DOHH2 (cell line): ENCODE measurements around the gene SMURF1.

ENCODE experiments used
- H3F3A ChIP-seq: fragments of 200-600 bp; sonication (generic), shearing (Covaris generic); 2 replicates; pipeline ENCODE4 v1.6.0; 2016; ENCODE audit warnings: antibody characterized with exemption, mild to moderate bottlenecking; ENCODE audit not compliant: control insufficient read depth, insufficient read depth
- H3K27ac ChIP-seq: fragments of 200-600 bp; sonication (generic); 2 replicates; pipeline ENCODE4 v1.5.1; 2014; ENCODE audit warnings: low read depth, mild to moderate bottlenecking, low read length, moderate library complexity
- H3K27me3 ChIP-seq: fragments of 200-600 bp; sonication (generic); 2 replicates; pipeline ENCODE4 v1.6.1; 2014; ENCODE audit warnings: mild to moderate bottlenecking, low read length, mixed read lengths; ENCODE audit not compliant: control insufficient read depth
- H3K36me3 ChIP-seq: fragments of 200-600 bp; sonication (generic); 2 replicates; pipeline ENCODE4 v1.6.1; 2014; ENCODE audit warnings: mild to moderate bottlenecking, low read length, moderate library complexity, mixed read lengths; ENCODE audit not compliant: control insufficient read depth
- H3K4me1 ChIP-seq: fragments of 200-600 bp; sonication (generic); 2 replicates; pipeline ENCODE4 v1.6.1; 2014; ENCODE audit warnings: mild to moderate bottlenecking, low read length, mixed read lengths; ENCODE audit not compliant: control insufficient read depth
- H3K4me2 ChIP-seq: fragments of 200-600 bp; sonication (generic); 2 replicates; pipeline ENCODE4 v1.6.0; 2014; ENCODE audit warnings: mild to moderate bottlenecking, low read length, moderate library complexity
- H3K4me3 ChIP-seq: fragments of 200-600 bp; sonication (generic); 2 replicates; pipeline ENCODE4 v1.5.1; 2014; ENCODE audit warnings: mild to moderate bottlenecking, low read length, mixed read lengths
- H3K79me2 ChIP-seq: fragments of 200-600 bp; sonication (generic); 2 replicates; pipeline ENCODE4 v1.6.1; 2014; ENCODE audit warnings: mild to moderate bottlenecking, low read length, mixed read lengths; ENCODE audit not compliant: control insufficient read depth
- H3K9me2 ChIP-seq: fragments of 200-600 bp; sonication (generic); replicated peaks from 2 replicates; pipeline ENCODE4 v1.6.1; 2014; ENCODE audit warnings: mild to moderate bottlenecking, low read length, mixed read lengths; ENCODE audit not compliant: control insufficient read depth
- H3K9me3 ChIP-seq: fragments of 200-600 bp; sonication (generic); 2 replicates; pipeline ENCODE4 v1.6.1; 2014; ENCODE audit warnings: antibody characterized with exemption, low read length, mixed read lengths; ENCODE audit not compliant: control insufficient read depth, insufficient read depth
- H4K20me1 ChIP-seq: fragments of 200-600 bp; sonication (generic); 2 replicates; pipeline ENCODE4 v1.6.0; 2014; ENCODE audit warnings: low read depth, mild to moderate bottlenecking, antibody characterized with exemption, low read length, moderate library complexity; ENCODE audit not compliant: control insufficient read depth, insufficient read depth
- EZH2phosphoT487 ChIP-seq: fragments of 200-600 bp; sonication (generic); IDR thresholded peaks from 2 replicates; pipeline ENCODE4 v1.6.1; 2017; ENCODE audit warnings: borderline replicate concordance, mild to moderate bottlenecking, antibody characterized with exemption, low read length, moderate library complexity, mixed read lengths
- TF ChIP-seq, protein P1 (sequence below): fragments of 200-600 bp; sonication (generic); IDR thresholded peaks from one replicate; pipeline ENCODE4 v1.5.1; 2014; ENCODE audit warnings: antibody characterized with exemption, mild to moderate bottlenecking, low read depth, low read length; ENCODE audit not compliant: poor library complexity, severe bottlenecking

SMURF1 gene

DNA sequence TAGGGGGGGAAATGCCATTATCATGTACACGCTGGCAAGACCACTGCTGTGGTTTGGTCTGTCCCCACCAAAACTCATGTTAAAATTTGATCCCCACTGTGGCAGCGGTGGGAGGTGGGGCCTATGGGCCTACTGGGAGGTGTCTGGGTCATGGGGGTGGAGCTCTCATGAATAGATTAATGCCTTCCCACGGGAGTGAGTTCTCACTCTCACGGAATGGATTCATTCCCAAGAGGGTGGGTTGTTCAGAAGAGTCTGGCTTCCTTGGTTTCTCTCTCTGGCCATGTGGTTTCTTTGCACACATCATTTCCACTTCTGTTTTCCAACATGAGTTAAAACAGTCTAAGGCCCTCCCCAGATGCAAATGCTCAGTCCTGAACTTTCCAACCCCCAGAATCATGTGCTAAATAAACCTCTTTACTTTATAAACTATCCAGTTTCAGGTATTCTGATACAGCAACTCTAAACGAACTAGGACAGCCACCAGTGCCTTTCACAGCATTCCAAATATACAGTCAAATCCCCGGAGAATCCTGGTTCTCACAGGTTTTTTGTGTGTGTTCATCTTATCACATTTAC is 44.3 kb downstream of the SMURF1 start:
- no peaks in the 10 kb centered on the region for H3K36me3 ChIP-seq
- no peaks in the 10 kb centered on the region for H3K9me3 ChIP-seq
- H3K4me2 ChIP-seq: no peak overlapping the region
- no peak overlapping the region for H3K4me3 ChIP-seq
- peaks cover 3% of the 10 kb centered on the region; the same call in 1 of the 2 replicates for H3F3A ChIP-seq
- H4K20me1 ChIP-seq: peaks cover 9% of the 10 kb centered on the region; the same call in 1 of the 2 replicates
- no peaks in the 10 kb centered on the region for H3K9me2 ChIP-seq
- TF ChIP-seq, protein P1, sequence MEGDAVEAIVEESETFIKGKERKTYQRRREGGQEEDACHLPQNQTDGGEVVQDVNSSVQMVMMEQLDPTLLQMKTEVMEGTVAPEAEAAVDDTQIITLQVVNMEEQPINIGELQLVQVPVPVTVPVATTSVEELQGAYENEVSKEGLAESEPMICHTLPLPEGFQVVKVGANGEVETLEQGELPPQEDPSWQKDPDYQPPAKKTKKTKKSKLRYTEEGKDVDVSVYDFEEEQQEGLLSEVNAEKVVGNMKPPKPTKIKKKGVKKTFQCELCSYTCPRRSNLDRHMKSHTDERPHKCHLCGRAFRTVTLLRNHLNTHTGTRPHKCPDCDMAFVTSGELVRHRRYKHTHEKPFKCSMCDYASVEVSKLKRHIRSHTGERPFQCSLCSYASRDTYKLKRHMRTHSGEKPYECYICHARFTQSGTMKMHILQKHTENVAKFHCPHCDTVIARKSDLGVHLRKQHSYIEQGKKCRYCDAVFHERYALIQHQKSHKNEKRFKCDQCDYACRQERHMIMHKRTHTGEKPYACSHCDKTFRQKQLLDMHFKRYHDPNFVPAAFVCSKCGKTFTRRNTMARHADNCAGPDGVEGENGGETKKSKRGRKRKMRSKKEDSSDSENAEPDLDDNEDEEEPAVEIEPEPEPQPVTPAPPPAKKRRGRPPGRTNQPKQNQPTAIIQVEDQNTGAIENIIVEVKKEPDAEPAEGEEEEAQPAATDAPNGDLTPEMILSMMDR: no peak
- TF ChIP-seq EZH2phosphoT487: no peak
- no peak overlapping the region for H3K27ac ChIP-seq
- peaks cover 17% of the 10 kb centered on the region for H3K4me1 ChIP-seq
- H3K79me2 ChIP-seq: peaks cover 87% of the 10 kb centered on the region
- no peaks in the 10 kb centered on the region for H3K27me3 ChIP-seq

DNA sequence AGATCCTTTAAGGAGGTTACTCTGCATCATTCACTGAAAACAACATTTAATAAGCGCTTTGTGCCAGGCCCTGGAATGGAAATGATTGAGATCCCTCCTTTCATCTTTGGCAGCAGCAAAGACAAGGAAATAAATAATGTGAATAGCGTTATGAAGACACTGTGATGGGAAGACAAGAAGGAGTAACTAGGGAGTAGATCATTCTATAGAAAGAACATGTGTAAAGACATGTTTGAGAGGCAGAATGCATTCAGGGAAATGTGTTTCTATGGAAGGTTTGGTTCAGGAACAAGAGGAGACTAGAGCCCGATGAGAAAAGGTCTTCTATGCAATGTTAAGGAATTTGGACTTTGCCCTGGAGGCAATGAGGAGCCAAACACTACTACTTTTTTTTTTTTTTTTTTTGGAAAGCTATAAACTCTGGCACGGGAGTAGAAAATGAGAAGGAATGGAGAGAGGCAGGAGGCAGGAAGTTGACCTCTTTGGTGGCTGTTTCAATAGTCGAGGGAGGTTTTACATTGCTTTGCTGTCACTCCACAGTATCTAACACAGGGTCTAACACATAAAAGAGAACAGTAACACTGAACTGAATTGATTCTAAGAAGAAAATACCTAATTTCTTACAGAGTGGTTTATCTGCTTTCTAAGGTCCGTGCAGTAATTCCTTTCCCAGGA is 44.9 kb downstream of the SMURF1 start:
- Histone ChIP-seq H3K4me3 (no peak overlapping the region), H3K4me2 (no peak overlapping the region), H3K9me3 (no peaks in the 10 kb centered on the region), H3K36me3 (no peaks in the 10 kb centered on the region), H3K79me2 (peaks cover 88% of the 10 kb centered on the region), H3K9me2 (no peaks in the 10 kb centered on the region), H3K4me1 (peaks cover 11% of the 10 kb centered on the region), H3K27me3 (no peaks in the 10 kb centered on the region), H4K20me1 (peaks cover 15% of the 10 kb centered on the region; the same call in 1 of the 2 replicates), H3K27ac (no peak overlapping the region), H3F3A (peaks cover 3% of the 10 kb centered on the region; the same call in 1 of the 2 replicates)
- TF ChIP-seq, protein P1: no peak
- no peak for TF ChIP-seq EZH2phosphoT487

DNA sequence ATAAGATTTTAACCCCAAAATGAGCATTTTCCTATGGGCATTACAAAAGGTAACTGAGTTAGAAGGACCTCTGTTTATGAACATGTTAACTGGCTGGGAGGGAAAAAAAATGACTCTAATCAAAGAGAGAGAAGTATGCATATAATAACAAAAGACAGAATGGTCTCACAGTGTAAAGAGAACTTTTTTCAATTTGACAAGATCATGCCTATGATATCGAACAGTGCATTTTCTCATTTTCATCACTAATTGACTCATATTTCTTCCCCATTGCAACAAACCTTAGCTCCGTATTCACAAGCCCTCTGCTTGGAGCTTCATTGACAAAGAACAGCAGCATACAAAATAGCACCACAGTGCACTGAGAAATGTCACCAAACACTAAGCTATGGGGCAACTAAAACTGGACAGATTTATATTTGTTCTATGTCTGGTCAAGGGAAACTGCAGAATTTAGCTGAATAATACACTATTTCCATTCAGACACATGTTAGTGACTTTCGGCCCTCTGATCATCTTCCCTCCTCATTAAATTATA is 45.6 kb downstream of the SMURF1 start:
- no peaks in the 10 kb centered on the region for H3K9me2 ChIP-seq
- H3K79me2 ChIP-seq: peaks cover 86% of the 10 kb centered on the region
- H3K4me3 ChIP-seq: no peak overlapping the region
- H3K4me2 ChIP-seq: no peak overlapping the region
- no peaks in the 10 kb centered on the region for H3K36me3 ChIP-seq
- H3K4me1 ChIP-seq: peaks cover 5% of the 10 kb centered on the region
- H3K9me3 ChIP-seq: no peaks in the 10 kb centered on the region
- peaks cover 18% of the 10 kb centered on the region; the same call in 1 of the 2 replicates for H4K20me1 ChIP-seq
- no peak for TF ChIP-seq EZH2phosphoT487
- TF ChIP-seq, protein P1: no peak
- H3K27me3 ChIP-seq: no peaks in the 10 kb centered on the region
- no peak overlapping the region for H3K27ac ChIP-seq
- H3F3A ChIP-seq: peaks cover 3% of the 10 kb centered on the region; the same call in 1 of the 2 replicates
